A549 (cell line): Measurements from ENCODE around the gene OR4F6. TPM values are rescaled to one million over a fixed set of nuclear protein-coding genes. Genes with fewer than 3 reads are reported as not detected.

Experiments
- ATAC-seq, 2 experiments: fragments of 200-7000 bp in 1 of 2; fragments of >200 bp in 1 of 2; cut with Nextera tagmentation in 1 of 2; cut with Tn5 transposase in 1 of 2; 3 replicates each; pipeline versions ENCODE4 v1.8.0 to v1.9.1; 2018 to 2020; ENCODE audit warnings: mild to moderate bottlenecking in 1 of 2, moderate library complexity in 1 of 2
- CTCF ChIA-PET: fragments of 300-600 bp; sonication (Branson Sonifier 250); formaldehyde crosslinking; extraction: SDS; loops from one replicate; lab custom pipeline; 2021; ENCODE audit warnings: antibody characterized with exemption, inconsistent platforms; lab: Yijun Ruan, JAX
- POLR2A ChIA-PET: fragments of 350-600 bp; formaldehyde crosslinking; extraction: SDS; loops from one replicate; lab custom pipeline; 2021; ENCODE audit warnings: antibody characterized with exemption, inconsistent platforms; lab: Yijun Ruan, JAX
- DNase-seq, 2 experiments: peaks; one replicate each; pipeline versions ENCODE4 v3.0.0 to v3.0.0-alpha.2; 2011 to 2016; ENCODE audit warnings: low read depth in 1 of 2, low spot score in 1 of 2
- FAIRE-seq: peaks from 2 replicates; lab custom pipeline; 2011; peaks lifted over from hg19 to GRCh38; lab: Jason Lieb, UNC
- H3K27ac ChIP-seq, 2 experiments: fragments of >200 bp; sonication (Bioruptor Twin); formaldehyde crosslinking; 3 replicates each; pipeline ENCODE4 v1.5.1; 2016 to 2017
- H3K4me1 ChIP-seq: fragments of >200 bp; sonication (Bioruptor Twin); formaldehyde crosslinking; 3 replicates; pipeline ENCODE4 v1.6.1; 2016
- H3K4me2 ChIP-seq: fragments of >200 bp; sonication (Bioruptor Twin); formaldehyde crosslinking; 3 replicates; pipeline ENCODE4 v1.6.1; 2016
- H3K4me3 ChIP-seq: fragments of >200 bp; sonication (Bioruptor Twin); formaldehyde crosslinking; 3 replicates; pipeline ENCODE4 v1.5.1; 2016
- H3K9me3 ChIP-seq: fragments of >200 bp; sonication (Bioruptor Twin); formaldehyde crosslinking; 3 replicates; pipeline ENCODE4 v1.6.1; 2016
- ATOH8 ChIP-seq: fragments of 250-450 bp; sonication (Bioruptor Pico); IDR thresholded peaks from 2 replicates; pipeline ENCODE4 v1.5.0; 2020; ENCODE audit warnings: low read depth, mild to moderate bottlenecking, moderate library complexity
- BCL3 ChIP-seq: fragments of >200 bp; sonication (Bioruptor Twin); formaldehyde crosslinking; IDR thresholded peaks from 3 replicates; pipeline ENCODE4 v1.6.1; 2016
- CBX8 ChIP-seq: fragments of 200-600 bp; sonication (generic); IDR thresholded peaks from 2 replicates; pipeline ENCODE4 v1.6.1; 2016
- CHD4 ChIP-seq: fragments of 200-600 bp; sonication (generic); IDR thresholded peaks from 2 replicates; pipeline ENCODE4 v1.6.1; 2016; ENCODE audit warnings: antibody characterized with exemption, mild to moderate bottlenecking, borderline replicate concordance
- CTCF ChIP-seq: fragments of >200 bp; sonication (Bioruptor Twin); formaldehyde crosslinking; IDR thresholded peaks from 3 replicates; pipeline ENCODE4 v1.5.1; 2016
- E2F6 ChIP-seq: IDR thresholded peaks from 2 replicates; pipeline ENCODE4 v1.6.1; 2012; ENCODE audit warnings: low read depth, borderline replicate concordance
- EP300 ChIP-seq, 2 experiments: fragments of >200 bp; sonication (Bioruptor Twin); formaldehyde crosslinking; IDR thresholded peaks; 2 replicates in 1 of 2; 3 replicates in 1 of 2; pipeline ENCODE4 v1.6.1; 2016 to 2017
- ESRRA ChIP-seq: fragments of 150-350 bp; IDR thresholded peaks from 2 replicates; pipeline ENCODE4 v1.6.1; 2014; ENCODE audit warnings: mild to moderate bottlenecking, low read length, borderline replicate concordance
- FOSB ChIP-seq: fragments of 250-450 bp; sonication (Bioruptor Pico); IDR thresholded peaks from 2 replicates; pipeline ENCODE4 v1.5.0; 2020; ENCODE audit warnings: mild to moderate bottlenecking, moderate library complexity
- FOSL2 ChIP-seq, 2 experiments: fragments of 450-650 bp in 1 of 2; fragments of >200 bp in 1 of 2; sonication (Bioruptor Twin) in 1 of 2; formaldehyde crosslinking; IDR thresholded peaks; 2 replicates each; pipeline versions ENCODE4 v1.5.0 to v1.6.1; 2016 to 2020; ENCODE audit warnings: mild to moderate bottlenecking in 1 of 2, moderate library complexity in 1 of 2
- FOXS1 ChIP-seq: fragments of 250-450 bp; sonication (Bioruptor Pico); IDR thresholded peaks from 2 replicates; pipeline ENCODE4 v1.5.0; 2020; ENCODE audit warnings: mild to moderate bottlenecking, moderate library complexity
- HMGXB4 ChIP-seq: fragments of 250-450 bp; sonication (Bioruptor Pico); IDR thresholded peaks from 2 replicates; pipeline ENCODE4 v1.5.0; 2021; ENCODE audit warnings: mild to moderate bottlenecking, moderate library complexity, borderline replicate concordance
- NFE2L2 ChIP-seq: fragments of 150-350 bp; conservative IDR thresholded peaks from 2 replicates; pipeline ENCODE4 v1.6.1; 2014; ENCODE audit warnings: low read length
- NR3C1 ChIP-seq: fragments of >200 bp; sonication (Bioruptor Twin); formaldehyde crosslinking; IDR thresholded peaks from 3 replicates; pipeline ENCODE4 v1.6.1; 2017
- POLR2AphosphoS2 ChIP-seq: conservative IDR thresholded peaks from 2 replicates; pipeline ENCODE4 v1.6.1; 2012; ENCODE audit warnings: low read length, improper control_type of control experiment, inconsistent platforms
- RAD21 ChIP-seq, 2 experiments: fragments of >200 bp in 1 of 2; sonication (Bioruptor Twin) in 1 of 2; formaldehyde crosslinking in 1 of 2; IDR thresholded peaks in 1 of 2; conservative IDR thresholded peaks in 1 of 2; 2 replicates in 1 of 2; 3 replicates in 1 of 2; pipeline ENCODE4 v1.6.1; 2012 to 2018; ENCODE audit warnings: inconsistent platforms in 1 of 2
- SREBF2 ChIP-seq: fragments of 450-650 bp; IDR thresholded peaks from 2 replicates; pipeline ENCODE4 v1.6.1; 2014; ENCODE audit warnings: mild to moderate bottlenecking, moderate library complexity
- TFCP2L1 ChIP-seq: fragments of 250-450 bp; sonication (Bioruptor Pico); IDR thresholded peaks from 2 replicates; pipeline ENCODE4 v1.5.0; 2021; ENCODE audit warnings: mild to moderate bottlenecking
- TP53 ChIP-seq: fragments of 250-450 bp; sonication (Bioruptor Pico); IDR thresholded peaks from 2 replicates; pipeline ENCODE4 v1.5.0; 2021; ENCODE audit warnings: mild to moderate bottlenecking, moderate library complexity
- USF2 ChIP-seq: fragments of 450-650 bp; IDR thresholded peaks from 2 replicates; pipeline ENCODE4 v1.6.1; 2014; ENCODE audit warnings: antibody characterized with exemption
- ZSCAN20 ChIP-seq: fragments of 250-450 bp; sonication (Bioruptor Pico); IDR thresholded peaks from 2 replicates; pipeline ENCODE4 v1.8.0; 2022; ENCODE audit warnings: mild to moderate bottlenecking, moderate library complexity
- WGBS: methylation state at CpG from one replicate; pipeline ENCODE4 v1.1.6; 2017; ENCODE audit errors: missing lambda C conversion rate; 5-methylcytosine and 5-hydroxymethylcytosine counted together
- polyA plus RNA-seq, 4 experiments: library from polyadenylated mRNA; depleted of rRNA in 3 of 4; stranded (reverse); fragments of >200 nt; fragmentation: RNase III in 1 of 4; extraction: RNeasy Plus Mini Kit Qiagen cat#74134 plus additional on column Dnase treatment in 1 of 4; gene quantifications; 2 replicates in 3 of 4; 3 replicates in 1 of 4; pipeline ENCODE4 v1.2.3, GENCODE V29; 2011 to 2017

The OR4F6 gene
- polyA plus RNA-seq, 2 of the 4 experiments (the other 2 are of a cell fraction) = not detected

GRCh38 chr15:101804375-101804774, 1.1 kb downstream of the OR4F6 start (continued):
- TF ChIP-seq FOSB = no peak
- TF ChIP-seq ESRRA = no peak
- TF ChIP-seq SREBF2 = no peak
- TF ChIP-seq FOSL2 (IDR thresholded peaks at IDR 0.05) = no peak
- no peak for TF ChIP-seq FOSL2 (CRISPR knock-in tag; IDR thresholded peaks at IDR 0.05)

GRCh38 chr15:101804941-101805340, 1.6 kb downstream of the OR4F6 start:
- no peak for DNase-seq
- no peak for FAIRE-seq
- no peak for ATAC-seq
- Histone ChIP-seq H3K4me3 (no peak overlapping the region), H3K9me3 (no peaks in the 10 kb centered on the region), H3K4me1 (no peaks in the 10 kb centered on the region), H3K4me2 (no peak overlapping the region), H3K27ac (no peak overlapping the region)
- TF ChIP-seq NFE2L2 = no peak
- no peak for TF ChIP-seq BCL3
- TF ChIP-seq ZSCAN20 (CRISPR knock-in tag) = no peak
- no peak for TF ChIP-seq CBX8
- no peak for TF ChIP-seq CTCF
- no peak for TF ChIP-seq E2F6
- TF ChIP-seq TP53 (CRISPR knock-in tag) = no peak
- ChIA-PET POLR2A (no interaction called here), CTCF (no interaction called here)

- no peak overlapping the region for H3K4me2 ChIP-seq
- ATAC-seq (no peak), DNase-seq (no peak), FAIRE-seq (no peak)
- 34% methylated on average over 6 of the region's 6 CpGs for WGBS
- no peak overlapping the region for H3K4me3 ChIP-seq
- H3K9me3 ChIP-seq = no peaks in the 10 kb centered on the region
- no peak overlapping the region for H3K27ac ChIP-seq
- ChIA-PET POLR2A (no interaction called here), CTCF (no interaction called here)
- no peaks in the 10 kb centered on the region for H3K4me1 ChIP-seq
- TF ChIP-seq RAD21 (conservative IDR thresholded peaks at IDR 0.05 in 1 of 2, IDR thresholded peaks at IDR 0.05 in 1 of 2) (no peak), NR3C1 (no peak), FOSL2 (IDR thresholded peaks at IDR 0.05) (no peak), FOSL2 (CRISPR knock-in tag; IDR thresholded peaks at IDR 0.05) (no peak), CHD4 (no peak), CBX8 (no peak), HMGXB4 (CRISPR knock-in tag) (no peak), FOXS1 (CRISPR knock-in tag) (no peak), USF2 (no peak), ATOH8 (no peak), POLR2AphosphoS2 (no peak), TFCP2L1 (CRISPR knock-in tag) (no peak), E2F6 (no peak), EP300 (IDR thresholded peaks at IDR 0.05) (no peak), ESRRA (no peak)
Measured at GRCh38 chr15:101805605-101806345, 2.5 kb downstream of the OR4F6 start.
